GM10248 (cell line): Measurements from ENCODE around the gene FBXW12.

ENCODE experiments used
- CTCF ChIA-PET: fragments of 300-600 bp; sonication (Branson Sonifier 250); formaldehyde crosslinking; extraction: SDS; loops from one replicate; lab custom pipeline; 2021; ENCODE audit warnings: antibody characterized with exemption; lab: Yijun Ruan, JAX
- POLR2A ChIA-PET: fragments of 350-650 bp; sonication (Branson Sonifier 250); formaldehyde crosslinking; extraction: SDS; loops from one replicate; lab custom pipeline; 2020; ENCODE audit warnings: antibody characterized with exemption; lab: Yijun Ruan, JAX
- DNase-seq: peaks from one replicate; pipeline ENCODE4 v3.0.0; 2012; ENCODE audit errors: extremely low spot score
- CTCF ChIP-seq: IDR thresholded peaks from 2 replicates; pipeline ENCODE4 v1.5.1; 2012; ENCODE audit warnings: mild to moderate bottlenecking, low read depth; ENCODE audit errors: extremely low read depth, missing control alignments, control extremely low read depth

The FBXW12 gene

DNA sequence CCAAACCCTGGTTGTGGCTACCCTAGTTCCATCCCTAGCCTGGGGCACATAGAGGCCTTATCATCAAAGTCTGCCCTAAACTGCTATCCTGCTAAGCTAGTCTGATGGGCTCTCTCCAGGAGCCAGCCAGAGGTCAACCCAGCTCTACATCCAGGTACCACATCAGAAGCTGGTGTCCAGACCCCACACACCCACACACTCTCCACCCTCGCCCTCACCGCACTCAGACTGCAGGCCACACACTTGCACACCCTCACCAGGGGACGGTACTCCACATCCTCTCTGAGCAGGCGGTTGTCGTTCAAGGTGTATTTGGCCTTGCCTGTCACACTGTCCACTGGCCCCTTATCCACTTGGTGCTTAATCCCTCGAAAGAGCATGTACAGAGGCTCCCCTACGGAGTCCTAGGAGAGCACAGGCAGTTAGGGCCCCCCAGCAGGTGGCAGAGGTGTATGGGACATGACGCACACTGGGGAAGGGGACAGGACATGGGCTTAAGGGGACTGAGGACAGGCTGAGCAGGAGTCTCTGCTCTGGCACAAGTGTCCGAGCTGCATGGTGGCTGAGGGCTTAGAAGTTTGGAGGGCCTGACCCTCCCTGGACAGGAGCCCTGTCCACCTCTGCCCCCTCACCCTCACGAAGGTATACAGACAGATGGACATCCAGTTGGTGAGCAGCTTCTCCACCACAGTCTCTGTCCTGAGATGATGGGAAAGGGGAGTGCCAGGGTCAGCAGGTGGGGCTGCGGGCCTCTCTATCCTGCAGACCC lies 39.8 kb downstream of the FBXW12 start:
- ChIA-PET CTCF (interaction anchor here (0.9 to 30.6 kb wide), 4 partner anchors 9 to 138 kb away, joined by 3 to 863 read pairs (median 30); partner anchors contain the start of genes CCDC51, PLXNB1 and TMA7), POLR2A (no interaction called here)
- no peak for DNase-seq
- no peak for TF ChIP-seq CTCF

DNA sequence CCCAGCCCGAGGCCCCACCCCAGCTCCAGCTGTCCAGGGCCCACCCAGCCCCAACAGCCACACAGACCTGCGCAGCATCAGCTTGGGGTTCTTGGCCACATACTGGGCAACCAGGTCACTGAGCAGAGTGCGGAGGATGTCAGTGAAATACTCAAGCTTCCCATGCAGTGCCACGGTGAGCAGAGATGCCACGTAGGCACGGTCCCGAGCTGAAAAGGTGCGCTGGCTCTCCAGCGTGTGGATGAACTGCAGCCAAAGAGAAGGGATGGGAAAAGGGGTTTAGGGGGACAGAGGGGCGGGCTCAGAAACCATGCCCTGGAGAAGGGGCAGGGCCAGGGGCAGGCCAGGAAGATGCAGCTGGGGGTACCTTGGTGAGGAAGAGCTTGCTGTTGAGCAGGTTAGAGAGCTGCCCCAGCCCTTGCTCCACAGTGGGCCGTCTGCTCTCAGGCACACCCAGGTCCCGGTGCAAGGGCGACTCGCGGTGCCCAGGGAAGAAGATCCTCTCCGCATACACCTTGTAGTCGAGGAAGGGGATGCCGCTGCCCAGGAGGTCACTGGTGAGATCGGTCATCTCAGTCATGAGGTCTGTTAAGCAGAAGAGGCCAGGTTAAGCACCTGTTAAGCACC lies 40.5 kb downstream of the FBXW12 start:
- no peak for DNase-seq
- ChIA-PET POLR2A (no interaction called here), CTCF (interaction anchor here (1.5 to 30.6 kb wide), 3 partner anchors 10 to 19 kb away, joined by 3 to 863 read pairs (median 57); partner anchors contain the start of genes CCDC51, PLXNB1 and TMA7)
- no peak for TF ChIP-seq CTCF

DNA sequence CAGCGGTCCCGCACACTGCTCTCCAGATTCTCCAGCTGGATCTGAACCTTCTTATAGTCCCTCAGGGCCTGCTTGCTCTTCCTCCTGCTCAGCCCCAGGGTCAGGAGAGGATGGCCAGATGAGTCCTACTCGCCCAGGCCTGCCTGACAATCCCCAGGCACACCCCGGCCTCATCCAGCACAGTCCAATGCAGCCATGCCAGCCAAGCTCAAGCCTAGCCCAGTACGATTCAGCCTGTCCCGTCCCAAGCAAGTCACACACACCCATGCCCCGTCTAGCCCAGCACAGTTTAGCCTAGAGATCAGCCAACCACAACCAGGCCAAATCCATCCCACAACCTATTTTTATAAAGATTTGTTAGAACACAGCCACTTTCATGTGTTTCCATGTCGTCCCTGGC lies 41.1 kb downstream of the FBXW12 start:
- CTCF ChIA-PET = interaction anchor here (9.3 to 30.6 kb wide), 2 partner anchors 13 to 18 kb away, joined by 57 to 863 read pairs; partner anchors contain the start of genes CCDC51, PLXNB1 and TMA7
- POLR2A ChIA-PET = interaction anchor here (1.0 kb wide), 1 partner anchor 33 kb away, joined by 3 read pairs; the partner anchor contains the start of gene ATRIP
- TF ChIP-seq CTCF = no peak
- DNase-seq = no peak

GRCh38 chr3:48413611-48414010 lies 41.6 kb downstream of the FBXW12 start:
- DNase-seq = no peak
- ChIA-PET CTCF (interaction anchor here (9.3 to 30.6 kb wide), 2 partner anchors 14 to 18 kb away, joined by 57 to 863 read pairs; partner anchors contain the start of genes CCDC51, PLXNB1 and TMA7), POLR2A (interaction anchor here (1.0 kb wide), 1 partner anchor 33 kb away, joined by 3 read pairs; the partner anchor contains the start of gene ATRIP)
- no peak for TF ChIP-seq CTCF

GRCh38 chr3:48414376-48415250 lies 42.6 kb downstream of the FBXW12 start:
- POLR2A ChIA-PET = no interaction called here
- DNase-seq = no peak
- CTCF ChIA-PET = interaction anchor here (2.1 to 30.6 kb wide), 3 partner anchors 7 to 17 kb away, joined by 4 to 863 read pairs (median 57); partner anchors contain the start of genes CCDC51, PLXNB1 and TMA7
- no peak for TF ChIP-seq CTCF
